HEK293 (cell line): Measurements from ENCODE around the gene LRRC26.

Experiments
- CTCF ChIA-PET: fragments of 350-600 bp; formaldehyde crosslinking; extraction: SDS; loops from one replicate; lab custom pipeline; 2021; ENCODE audit warnings: antibody characterized with exemption; lab: Yijun Ruan, JAX
- POLR2A ChIA-PET: fragments of 300-600 bp; formaldehyde crosslinking; extraction: SDS; loops from one replicate; lab custom pipeline; 2020; ENCODE audit warnings: antibody characterized with exemption, inconsistent platforms; lab: Yijun Ruan, JAX
- H3K27ac ChIP-seq: fragments of 200-500 bp; sonication (Bioruptor generic); 2 replicates; pipeline ENCODE4 v1.5.1; 2014; ENCODE audit warnings: low read depth, low read length, control low read depth, inconsistent platforms; ENCODE audit errors: extremely low read depth
- H3K36me3 ChIP-seq, 2 experiments: fragments of 200-500 bp in 1 of 2; sonication (Bioruptor generic) in 1 of 2; 1 replicate in 1 of 2; 2 replicates in 1 of 2; pipeline ENCODE4 v1.5.1; 2014 to 2017; ENCODE audit warnings: inconsistent platforms in 2 of 2, low read length in 2 of 2; ENCODE audit not compliant: control insufficient read depth in 2 of 2, insufficient read depth in 1 of 2
- H3K4me1 ChIP-seq: fragments of 200-500 bp; sonication (Bioruptor generic); 2 replicates; pipeline ENCODE4 v1.5.1; 2014; ENCODE audit warnings: mild to moderate bottlenecking, low read length, inconsistent platforms; ENCODE audit not compliant: control insufficient read depth, insufficient read depth
- H3K4me3 ChIP-seq: 2 replicates; pipeline ENCODE4 v1.5.1; 2011; ENCODE audit warnings: low read depth, mild to moderate bottlenecking, control low read depth, low read length, moderate library complexity
- H3K9me3 ChIP-seq: fragments of 200-500 bp; sonication (Bioruptor generic); 2 replicates; pipeline ENCODE4 v1.5.1; 2014; ENCODE audit warnings: low read depth, low read length, inconsistent platforms; ENCODE audit not compliant: control insufficient read depth, insufficient read depth
- EGR2 ChIP-seq: fragments of 450-650 bp; formaldehyde crosslinking; IDR thresholded peaks from 2 replicates; pipeline ENCODE4 v1.5.1; 2016; ENCODE audit warnings: low read depth, missing biosample characterization, missing genetic modification characterization
- FEZF1 ChIP-seq: fragments of 450-650 bp; formaldehyde crosslinking; IDR thresholded peaks from 2 replicates; pipeline ENCODE4 v1.5.1; 2016; ENCODE audit warnings: missing biosample characterization, missing genetic modification characterization
- GLI4 ChIP-seq: fragments of 450-650 bp; formaldehyde crosslinking; IDR thresholded peaks from 2 replicates; pipeline ENCODE4 v1.5.1; 2016; ENCODE audit warnings: missing biosample characterization, missing genetic modification characterization
- IKZF3 ChIP-seq: fragments of 450-650 bp; IDR thresholded peaks from 2 replicates; pipeline ENCODE4 v1.5.0; 2018; ENCODE audit warnings: missing biosample characterization, mild to moderate bottlenecking, missing genetic modification characterization, moderate library complexity
- PRDM4 ChIP-seq: fragments of 450-650 bp; formaldehyde crosslinking; IDR thresholded peaks from 2 replicates; pipeline ENCODE4 v1.5.1; 2017; ENCODE audit warnings: missing biosample characterization, missing genetic modification characterization
- ZFHX2 ChIP-seq: fragments of 450-650 bp; formaldehyde crosslinking; conservative IDR thresholded peaks from 2 replicates; pipeline ENCODE4 v1.5.1; 2016; ENCODE audit warnings: missing biosample characterization, missing genetic modification characterization
- ZIC2 ChIP-seq: fragments of 450-650 bp; formaldehyde crosslinking; IDR thresholded peaks from 2 replicates; pipeline ENCODE4 v1.5.1; 2016; ENCODE audit warnings: missing biosample characterization, missing genetic modification characterization
- ZNF132 ChIP-seq: fragments of 450-650 bp; formaldehyde crosslinking; IDR thresholded peaks from 2 replicates; pipeline ENCODE4 v1.5.1; 2017; ENCODE audit warnings: missing biosample characterization, missing genetic modification characterization, borderline replicate concordance
- ZNF274 ChIP-seq, 2 experiments: fragments of 200-500 bp in 1 of 2; fragments of 450-650 bp in 1 of 2; sonication (Bioruptor generic) in 1 of 2; formaldehyde crosslinking in 1 of 2; IDR thresholded peaks; 2 replicates each; pipeline versions ENCODE4 v1.5.1 to v1.6.1; 2014 to 2016; ENCODE audit warnings: borderline replicate concordance in 1 of 2, inconsistent platforms in 1 of 2, low read length in 1 of 2, missing biosample characterization in 1 of 2, missing genetic modification characterization in 1 of 2
- ZNF394 ChIP-seq: fragments of 450-650 bp; formaldehyde crosslinking; IDR thresholded peaks from 2 replicates; pipeline ENCODE4 v1.5.1; 2016; ENCODE audit warnings: missing biosample characterization, missing genetic modification characterization, mild to moderate bottlenecking, moderate library complexity, borderline replicate concordance
- ZNF529 ChIP-seq: fragments of 450-650 bp; formaldehyde crosslinking; IDR thresholded peaks from 2 replicates; pipeline ENCODE4 v1.5.1; 2017; ENCODE audit warnings: missing genetic modification characterization, missing biosample characterization; ENCODE audit not compliant: insufficient replicate concordance
- ZNF596 ChIP-seq: fragments of 450-650 bp; IDR thresholded peaks from 2 replicates; pipeline ENCODE4 v1.5.0; 2018; ENCODE audit warnings: missing biosample characterization, mild to moderate bottlenecking, missing genetic modification characterization, moderate library complexity
- ZNF837 ChIP-seq: fragments of 450-650 bp; formaldehyde crosslinking; IDR thresholded peaks from 2 replicates; pipeline ENCODE4 v1.5.1; 2016; ENCODE audit warnings: missing biosample characterization, missing genetic modification characterization
- TF ChIP-seq, protein P1 (sequence below): IDR thresholded peaks from 2 replicates; pipeline ENCODE4 v1.6.1; 2011; ENCODE audit warnings: mild to moderate bottlenecking, low read depth, low read length, borderline replicate concordance
- TF ChIP-seq, protein P2 (sequence below): fragments of 450-650 bp; formaldehyde crosslinking; IDR thresholded peaks from 2 replicates; pipeline ENCODE4 v1.5.1; 2016; ENCODE audit warnings: missing biosample characterization, missing genetic modification characterization

The LRRC26 gene

GRCh38 chr9:137149942-137150616, 19.8 kb downstream of the LRRC26 start (continued):
- TF ChIP-seq, protein P1, sequence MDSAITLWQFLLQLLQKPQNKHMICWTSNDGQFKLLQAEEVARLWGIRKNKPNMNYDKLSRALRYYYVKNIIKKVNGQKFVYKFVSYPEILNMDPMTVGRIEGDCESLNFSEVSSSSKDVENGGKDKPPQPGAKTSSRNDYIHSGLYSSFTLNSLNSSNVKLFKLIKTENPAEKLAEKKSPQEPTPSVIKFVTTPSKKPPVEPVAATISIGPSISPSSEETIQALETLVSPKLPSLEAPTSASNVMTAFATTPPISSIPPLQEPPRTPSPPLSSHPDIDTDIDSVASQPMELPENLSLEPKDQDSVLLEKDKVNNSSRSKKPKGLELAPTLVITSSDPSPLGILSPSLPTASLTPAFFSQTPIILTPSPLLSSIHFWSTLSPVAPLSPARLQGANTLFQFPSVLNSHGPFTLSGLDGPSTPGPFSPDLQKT, result no peak
- TF ChIP-seq GLI4 (tag by site-specific recombination), result no peak

DNA sequence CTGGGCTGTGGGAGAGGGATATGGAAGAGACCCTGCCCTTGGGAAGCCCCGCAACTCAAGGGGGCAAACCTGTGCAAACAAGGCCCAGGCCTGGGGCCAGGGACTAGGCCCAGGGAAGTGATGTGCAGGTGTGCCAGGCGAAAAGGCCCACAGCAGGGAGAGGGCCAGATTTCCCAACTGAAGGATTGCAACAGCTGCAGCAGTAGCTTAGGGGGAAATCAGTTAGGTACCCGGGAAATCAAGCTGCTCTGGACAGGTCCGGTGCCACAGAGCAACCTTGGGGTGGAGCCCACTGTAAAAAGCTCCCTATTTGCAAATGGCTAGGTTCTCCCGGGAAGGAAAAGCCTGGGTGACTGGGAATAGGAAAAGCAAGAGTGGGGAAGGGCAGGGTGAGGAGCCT, 20.5 kb downstream of the LRRC26 start:
- H3K27ac ChIP-seq, result no peak overlapping the region
- CTCF ChIA-PET, result no interaction called here
- H3K4me3 ChIP-seq, result no peak overlapping the region
- TF ChIP-seq, protein P2, sequence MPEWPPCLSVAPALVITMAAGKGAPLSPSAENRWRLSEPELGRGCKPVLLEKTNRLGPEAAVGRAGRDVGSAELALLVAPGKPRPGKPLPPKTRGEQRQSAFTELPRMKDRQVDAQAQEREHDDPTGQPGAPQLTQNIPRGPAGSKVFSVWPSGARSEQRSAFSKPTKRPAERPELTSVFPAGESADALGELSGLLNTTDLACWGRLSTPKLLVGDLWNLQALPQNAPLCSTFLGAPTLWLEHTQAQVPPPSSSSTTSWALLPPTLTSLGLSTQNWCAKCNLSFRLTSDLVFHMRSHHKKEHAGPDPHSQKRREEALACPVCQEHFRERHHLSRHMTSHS, result no peak
- TF ChIP-seq ZNF529 (tag by site-specific recombination) (no peak), ZNF132 (tag by site-specific recombination) (no peak), ZNF837 (no peak), IKZF3 (tag by site-specific recombination) (0 out of 2 replicates have a peak, but pooled peaks have one; percentile 10), ZNF394 (tag by site-specific recombination) (no peak), FEZF1 (no peak), PRDM4 (no peak)
- no peaks in the 10 kb centered on the region for H3K36me3 ChIP-seq
- H3K4me1 ChIP-seq, result no peaks in the 10 kb centered on the region
- no peaks in the 10 kb centered on the region for H3K9me3 ChIP-seq
- POLR2A ChIA-PET, result interaction anchor here (0.9 to 3.3 kb wide), 5 partner anchors 20 to 74 kb away, joined by 3 to 15 read pairs (median 6); partner anchors contain the start of genes ANAPC2 and SSNA1

DNA sequence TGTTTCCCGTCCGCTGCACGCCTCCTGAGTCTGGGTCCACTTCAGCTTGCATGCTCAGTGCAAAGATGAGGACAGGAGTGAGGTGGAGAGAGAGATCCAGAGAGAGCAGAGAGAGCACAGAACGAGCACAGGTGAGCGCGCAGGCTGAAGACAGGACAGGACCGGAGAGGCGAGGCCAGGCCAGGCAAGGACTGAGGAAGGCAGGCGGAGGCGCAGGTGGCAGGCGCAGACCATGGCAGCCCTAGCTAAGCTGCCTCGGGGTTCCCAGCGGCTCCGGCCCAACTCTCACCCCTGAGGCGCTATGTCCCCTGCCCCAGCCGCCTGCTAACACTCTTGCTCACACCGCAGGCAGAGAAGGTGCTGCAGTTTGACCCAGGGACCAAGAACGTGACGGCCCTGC, 21.2 kb downstream of the LRRC26 start:
- POLR2A ChIA-PET, result interaction anchor here (0.9 to 1.0 kb wide), 2 partner anchors 19 to 23 kb away, joined by 3 to 6 read pairs; no protein-coding TSS in a partner anchor

DNA sequence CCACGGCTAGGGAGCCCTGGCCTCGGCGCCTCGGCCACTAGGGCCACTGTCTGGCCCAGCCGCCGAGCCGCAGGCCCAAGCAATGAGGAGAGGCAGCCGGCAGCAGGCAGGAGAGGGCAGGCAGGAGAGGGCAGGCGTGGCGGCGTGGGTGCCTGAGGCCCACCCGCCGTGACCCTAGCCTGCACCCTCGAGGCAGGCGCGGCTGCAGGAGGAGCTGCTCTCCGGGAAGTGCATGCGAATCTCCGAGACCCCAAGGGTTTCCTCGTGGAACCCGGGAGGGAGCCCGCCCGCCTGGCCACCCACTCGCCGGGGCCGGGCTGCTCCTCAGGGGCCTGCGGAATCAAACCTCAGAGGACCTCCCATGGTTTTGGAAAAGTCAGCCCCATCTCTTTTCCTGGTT, 21.6 kb downstream of the LRRC26 start:
- TF ChIP-seq, protein P1, result no peak
- TF ChIP-seq ZFHX2 (peak; percentile 39; the same call in 1 of the 2 replicates), ZIC2 (tag by site-specific recombination) (peak; percentile 30; the same call in 1 of the 2 replicates), EGR2 (tag by site-specific recombination) (0 out of 2 replicates have a peak, but pooled peaks have one; percentile 21)
- ChIA-PET CTCF (no interaction called here), POLR2A (interaction anchor here (1.0 kb wide), 1 partner anchor 19 kb away, joined by 3 read pairs; no protein-coding TSS in a partner anchor)
- H3K9me3 ChIP-seq, result no peaks in the 10 kb centered on the region
- H3K4me3 ChIP-seq, result no peak overlapping the region
- no peaks in the 10 kb centered on the region for H3K4me1 ChIP-seq
- no peak overlapping the region for H3K27ac ChIP-seq
- H3K36me3 ChIP-seq, result no peaks in the 10 kb centered on the region

More for the DNA sequence above, 21.2 kb downstream of the LRRC26 start:
- no peak overlapping the region for H3K27ac ChIP-seq
- H3K4me1 ChIP-seq, result no peaks in the 10 kb centered on the region
- H3K9me3 ChIP-seq, result no peaks in the 10 kb centered on the region
- no peaks in the 10 kb centered on the region for H3K36me3 ChIP-seq
- CTCF ChIA-PET, result no interaction called here
- no peak overlapping the region for H3K4me3 ChIP-seq
- TF ChIP-seq ZNF596 (tag by site-specific recombination) (peak; percentile 69; the same call in 1 of the 2 replicates), ZNF274 (IDR thresholded peaks at IDR 0.05; ENCODE audit: low read length) (no peak), ZNF274 (tag by site-specific recombination; IDR thresholded peaks at IDR 0.05; ENCODE audit: borderline replicate concordance) (no peak)
